SU-DHL-6 (cell line): ENCODE measurements around the gene CPLX1.

Experiments used
- EZH2phosphoT487 ChIP-seq: fragments of 200-600 bp; sonication (generic), shearing (Covaris generic); conservative IDR thresholded peaks from 2 replicates; pipeline ENCODE4 v1.6.1; 2018; ENCODE audit warnings: mild to moderate bottlenecking, antibody characterized with exemption, low read length, moderate library complexity, mixed read lengths
- TF ChIP-seq, protein P1 (sequence below): fragments of 200-600 bp; sonication (generic); IDR thresholded peaks from one replicate; pipeline ENCODE4 v1.5.1; 2017; ENCODE audit warnings: antibody characterized with exemption, mild to moderate bottlenecking, low read length, moderate library complexity; ENCODE audit not compliant: insufficient read depth, poor library complexity, severe bottlenecking

DNA sequence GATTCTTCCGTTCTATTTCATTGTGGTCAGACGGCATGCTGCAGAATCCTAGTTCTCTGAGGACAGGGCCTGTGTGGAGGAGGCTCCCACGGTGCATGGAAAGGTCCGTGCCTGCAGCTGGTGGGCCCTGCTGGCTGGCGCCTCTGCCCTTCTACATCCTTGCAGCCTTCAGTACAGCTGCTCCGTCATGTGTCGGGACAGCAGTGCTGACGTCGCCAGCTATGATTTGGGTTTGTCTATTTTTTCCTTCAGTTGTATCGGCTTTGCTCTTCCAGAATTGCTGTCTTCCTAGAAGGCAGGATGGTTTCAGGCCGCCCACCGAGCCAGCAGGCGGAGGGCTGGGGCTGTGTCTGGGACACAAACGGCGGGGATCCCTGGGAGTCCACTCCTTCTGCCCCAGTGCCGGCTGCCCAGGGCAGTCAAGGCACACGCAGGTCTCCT is 32.1 kb upstream of the CPLX1 start:
- no peak for TF ChIP-seq EZH2phosphoT487
- TF ChIP-seq, protein P1, sequence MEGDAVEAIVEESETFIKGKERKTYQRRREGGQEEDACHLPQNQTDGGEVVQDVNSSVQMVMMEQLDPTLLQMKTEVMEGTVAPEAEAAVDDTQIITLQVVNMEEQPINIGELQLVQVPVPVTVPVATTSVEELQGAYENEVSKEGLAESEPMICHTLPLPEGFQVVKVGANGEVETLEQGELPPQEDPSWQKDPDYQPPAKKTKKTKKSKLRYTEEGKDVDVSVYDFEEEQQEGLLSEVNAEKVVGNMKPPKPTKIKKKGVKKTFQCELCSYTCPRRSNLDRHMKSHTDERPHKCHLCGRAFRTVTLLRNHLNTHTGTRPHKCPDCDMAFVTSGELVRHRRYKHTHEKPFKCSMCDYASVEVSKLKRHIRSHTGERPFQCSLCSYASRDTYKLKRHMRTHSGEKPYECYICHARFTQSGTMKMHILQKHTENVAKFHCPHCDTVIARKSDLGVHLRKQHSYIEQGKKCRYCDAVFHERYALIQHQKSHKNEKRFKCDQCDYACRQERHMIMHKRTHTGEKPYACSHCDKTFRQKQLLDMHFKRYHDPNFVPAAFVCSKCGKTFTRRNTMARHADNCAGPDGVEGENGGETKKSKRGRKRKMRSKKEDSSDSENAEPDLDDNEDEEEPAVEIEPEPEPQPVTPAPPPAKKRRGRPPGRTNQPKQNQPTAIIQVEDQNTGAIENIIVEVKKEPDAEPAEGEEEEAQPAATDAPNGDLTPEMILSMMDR = no peak
